Ovary (tissue), 3 donors: ENCODE data around the gene C1R.

ENCODE experiments used
- CTCF ChIP-seq, 3 donors: fragments of 450-650 bp in 2 of 3; fragments of 200-600 bp in 1 of 3; IDR thresholded peaks; one replicate each; pipeline versions ENCODE4 v1.5.1 to v1.8.0; 2016 to 2022; ENCODE audit warnings: antibody characterized with exemption in 3 of 3, mild to moderate bottlenecking in 1 of 3
- EP300 ChIP-seq: sonication (generic); formaldehyde crosslinking; IDR thresholded peaks from one replicate; pipeline ENCODE4 v1.6.1; 2017; ENCODE audit warnings: antibody characterized with exemption
- POLR2A ChIP-seq: fragments of 450-650 bp; IDR thresholded peaks from one replicate; pipeline ENCODE4 v1.6.1; 2017; ENCODE audit warnings: antibody characterized with exemption, mild to moderate bottlenecking, moderate library complexity
- donor health status: DM: no; HTN: no; CAD: no.

GRCh38 chr12:7139200-7139599, 47.0 kb upstream of the C1R start:
- TF ChIP-seq CTCF (IDR thresholded peaks at IDR 0.05): no peak
- TF ChIP-seq EP300: no peak
- no peak for TF ChIP-seq POLR2A
